Suppressor macrophage treated with lipopolysaccharide for 1 hour (primary cell): ENCODE data around the gene INTS7.

Experiments used
- DNase-seq, 3 donors: peaks; one replicate each; pipeline ENCODE4 v3.0.0-alpha.2; 2020 to 2022

Gene INTS7

GRCh38 chr1:211932231-211932932 lies 103.0 kb downstream of the INTS7 start:
- peak; percentile 31 to 79 (median 58) for DNase-seq

- peak in 1 of 3 donors; percentile 15 for DNase-seq
Measured at GRCh38 chr1:211929683-211930082, 105.7 kb downstream of the INTS7 start.

- DNase-seq: peak; percentile 41 to 50 (median 42)
Measured at GRCh38 chr1:211928993-211929637, 106.2 kb downstream of the INTS7 start.

- peak in 1 of 3 donors; percentile 52 for DNase-seq
Measured at GRCh38 chr1:211928290-211928801, 107.0 kb downstream of the INTS7 start.

GRCh38 chr1:211925016-211925415 lies 110.3 kb downstream of the INTS7 start:
- DNase-seq: no peak

- no peak for DNase-seq
Measured at GRCh38 chr1:211924256-211924655, 111.1 kb downstream of the INTS7 start.

- DNase-seq: no peak
Measured at GRCh38 chr1:211923095-211923494, 112.3 kb downstream of the INTS7 start.

GRCh38 chr1:211921579-211922095 lies 113.7 kb downstream of the INTS7 start:
- no peak for DNase-seq

GRCh38 chr1:211920602-211921226 lies 114.6 kb downstream of the INTS7 start:
- no peak for DNase-seq

- no peak for DNase-seq
Measured at GRCh38 chr1:211920141-211920572, 115.2 kb downstream of the INTS7 start.

GRCh38 chr1:211918843-211919414 lies 116.4 kb downstream of the INTS7 start:
- DNase-seq: no peak

- peak in 1 of 3 donors; percentile 39 for DNase-seq
Measured at GRCh38 chr1:211916458-211916857, 118.9 kb downstream of the INTS7 start.

GRCh38 chr1:211915924-211916323 lies 119.4 kb downstream of the INTS7 start:
- peak in 1 of 3 donors; percentile 26 for DNase-seq

GRCh38 chr1:211912844-211913432 lies 122.4 kb downstream of the INTS7 start:
- DNase-seq: no peak

GRCh38 chr1:211912038-211912437 lies 123.3 kb downstream of the INTS7 start:
- DNase-seq: no peak

GRCh38 chr1:211910913-211911485 lies 124.4 kb downstream of the INTS7 start:
- DNase-seq: peak; percentile 55 to 70 (median 64)

GRCh38 chr1:211910113-211910884 lies 125.1 kb downstream of the INTS7 start:
- DNase-seq: no peak

- DNase-seq: no peak
Measured at GRCh38 chr1:211909395-211909794, 126.0 kb downstream of the INTS7 start.

GRCh38 chr1:211908951-211909350 lies 126.4 kb downstream of the INTS7 start:
- DNase-seq: peak in 1 of 3 donors; percentile 39

GRCh38 chr1:211908453-211908852 lies 126.9 kb downstream of the INTS7 start:
- DNase-seq: peak; percentile 76 to 92 (median 91)

GRCh38 chr1:211903490-211904245 lies 131.7 kb downstream of the INTS7 start:
- peak; percentile 23 to 45 (median 33) for DNase-seq
